IPS-18c (cell line): ENCODE measurements around the gene SLC38A11.

Source experiments
- H3K4me3 ChIP-seq: 2 replicates; pipeline ENCODE4 v1.7.0; 2013; ENCODE audit warnings: low read depth, mild to moderate bottlenecking, low read length, moderate library complexity; ENCODE audit not compliant: insufficient read depth
- H3K9me3 ChIP-seq: one replicate; pipeline ENCODE4 v1.6.1; 2013; ENCODE audit warnings: mild to moderate bottlenecking, low read length, moderate library complexity; ENCODE audit not compliant: control insufficient read depth, insufficient read depth

The SLC38A11 gene

GRCh38 chr2:164935118-164936101, 19.9 kb downstream of the SLC38A11 start:
- no peaks in the 10 kb centered on the region for H3K9me3 ChIP-seq
- H3K4me3 ChIP-seq: no peak overlapping the region

DNA sequence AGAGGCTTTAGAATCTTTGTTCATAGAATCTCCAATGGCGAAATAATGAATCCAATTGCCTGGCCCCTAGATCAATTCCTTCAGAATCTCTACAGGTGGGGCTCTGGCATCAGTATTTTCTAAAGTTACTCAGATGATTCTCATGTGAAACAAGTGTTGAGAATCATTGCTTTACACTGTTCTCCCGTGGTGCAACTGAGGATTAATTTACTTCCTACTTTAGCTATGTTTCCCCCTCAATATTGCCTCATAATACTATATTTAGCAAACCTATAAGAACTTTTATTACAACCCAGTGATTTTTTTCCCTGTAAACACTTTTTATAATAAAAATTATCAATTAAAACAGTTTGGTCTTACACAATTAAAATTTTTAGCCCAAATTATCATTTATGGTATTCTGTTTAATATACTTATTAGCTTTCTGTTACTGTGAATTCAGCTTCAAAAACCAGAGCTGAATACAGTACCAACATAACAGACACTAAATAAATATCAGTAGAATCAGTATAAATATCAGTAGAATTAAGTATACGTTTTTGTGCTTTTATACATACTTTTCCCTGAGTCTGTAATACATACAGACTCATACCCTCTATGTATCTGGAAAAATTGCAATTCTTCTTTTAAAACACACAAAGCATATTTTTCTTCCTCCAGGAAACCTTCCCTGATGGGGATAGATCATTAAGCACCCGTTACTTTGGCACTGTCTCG, 20.8 kb downstream of the SLC38A11 start:
- no peaks in the 10 kb centered on the region for H3K9me3 ChIP-seq
- H3K4me3 ChIP-seq: no peak overlapping the region

GRCh38 chr2:164933671-164934189, 21.6 kb downstream of the SLC38A11 start:
- Histone ChIP-seq H3K9me3 (no peaks in the 10 kb centered on the region), H3K4me3 (no peak overlapping the region)

DNA sequence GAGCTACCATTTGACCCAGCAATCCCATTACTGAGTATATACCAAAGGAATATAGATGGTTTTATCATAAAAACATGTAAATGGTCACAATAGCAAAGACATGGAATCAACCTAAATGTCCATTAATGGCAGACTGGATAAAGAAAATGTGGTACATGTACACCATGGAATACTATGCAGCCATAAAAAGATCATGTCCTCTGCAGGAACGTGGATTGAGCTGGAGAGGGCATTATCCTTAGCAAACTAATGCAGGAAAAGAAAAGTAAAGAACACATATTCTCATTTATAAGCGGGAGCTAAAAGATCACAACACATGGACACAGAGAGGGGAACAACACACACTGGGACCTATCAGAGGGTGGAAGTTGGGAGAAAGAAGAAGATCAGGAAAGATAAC, 22.9 kb downstream of the SLC38A11 start:
- no peak overlapping the region for H3K4me3 ChIP-seq
- H3K9me3 ChIP-seq: no peaks in the 10 kb centered on the region

- no peak overlapping the region for H3K4me3 ChIP-seq
- no peaks in the 10 kb centered on the region for H3K9me3 ChIP-seq
These were observed 27.1 kb downstream of the SLC38A11 start for GRCh38 chr2:164928101-164928673.

DNA sequence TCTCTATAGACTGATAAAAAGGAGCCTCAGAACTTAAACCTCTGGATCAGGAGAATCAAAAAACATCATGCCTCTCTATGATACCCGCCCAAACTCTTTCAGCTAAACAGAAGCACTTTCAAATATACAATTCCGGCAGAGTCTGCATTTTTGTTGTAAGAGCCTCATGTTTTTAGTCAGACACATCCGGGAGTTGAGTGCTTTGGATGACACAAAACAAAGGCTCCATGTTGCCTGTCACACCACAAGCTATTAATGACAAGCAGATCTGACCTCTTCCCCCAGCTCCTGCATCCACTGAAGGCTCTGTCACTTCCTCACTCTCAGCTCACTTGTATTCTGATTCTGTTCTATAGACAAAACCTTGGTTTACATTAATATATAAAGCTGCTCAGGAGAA, 33.2 kb downstream of the SLC38A11 start:
- H3K4me3 ChIP-seq: no peak overlapping the region

GRCh38 chr2:164920430-164920829, 34.9 kb downstream of the SLC38A11 start:
- no peak overlapping the region for H3K4me3 ChIP-seq

More for the DNA sequence above, 33.2 kb downstream of the SLC38A11 start:
- no peaks in the 10 kb centered on the region for H3K9me3 ChIP-seq

GRCh38 chr2:164917296-164917903, 37.9 kb downstream of the SLC38A11 start:
- H3K9me3 ChIP-seq: no peaks in the 10 kb centered on the region
- H3K4me3 ChIP-seq: no peak overlapping the region

More at GRCh38 chr2:164920430-164920829, 34.9 kb downstream of the SLC38A11 start:
- no peaks in the 10 kb centered on the region for H3K9me3 ChIP-seq

DNA sequence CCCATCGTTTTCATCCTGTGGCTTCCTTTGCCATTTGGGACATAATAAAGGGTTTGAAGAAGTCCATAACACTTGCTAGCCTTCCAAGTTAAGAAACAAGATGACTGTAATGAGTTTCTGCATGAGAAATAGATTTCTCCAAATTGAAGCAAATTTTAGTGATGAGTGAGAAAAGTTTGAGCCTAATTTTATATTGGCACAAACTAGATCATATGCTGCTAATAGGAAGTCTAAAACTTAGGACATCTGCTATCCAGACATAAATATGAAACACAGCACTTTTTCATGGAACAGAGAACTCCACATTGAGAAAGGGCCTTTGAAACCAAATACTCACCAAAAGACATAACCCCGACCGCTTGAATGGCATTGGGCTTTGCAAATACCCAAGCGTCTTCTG, 39.8 kb downstream of the SLC38A11 start:
- Histone ChIP-seq H3K9me3 (no peaks in the 10 kb centered on the region), H3K4me3 (no peak overlapping the region)

DNA sequence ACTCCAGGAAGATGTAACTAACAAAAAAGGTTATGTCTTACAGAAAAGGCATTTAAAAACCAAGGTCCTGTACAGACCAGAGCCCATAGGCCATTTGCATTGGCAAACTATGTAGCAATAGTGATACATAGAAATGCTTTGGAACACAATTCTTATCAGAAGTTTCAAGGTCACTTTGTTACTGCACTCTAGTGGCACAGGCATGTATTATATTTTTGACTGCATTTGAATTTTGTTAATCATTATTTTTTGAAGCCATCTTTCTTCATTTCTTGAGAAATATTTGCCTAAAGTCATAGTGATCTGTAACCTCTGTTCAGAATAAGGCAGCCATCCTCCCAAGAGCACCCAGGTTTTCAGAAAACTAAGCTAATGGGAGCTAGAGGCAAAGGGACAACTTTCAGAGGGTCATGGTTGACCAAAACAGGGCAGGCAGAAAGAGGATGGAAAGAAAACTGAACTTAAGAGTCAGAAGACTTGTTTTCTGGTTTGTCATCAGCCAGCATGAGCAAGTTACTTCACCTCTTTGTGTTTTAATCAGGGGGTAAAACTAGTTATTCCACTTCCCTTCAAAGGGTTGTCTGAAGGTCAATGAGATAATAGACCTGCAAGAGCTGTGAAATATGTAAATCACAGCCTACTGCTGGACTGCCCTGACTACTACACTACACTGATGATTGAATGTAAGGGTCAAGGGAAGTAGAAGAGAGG, 41.5 kb downstream of the SLC38A11 start:
- no peak overlapping the region for H3K4me3 ChIP-seq
- no peaks in the 10 kb centered on the region for H3K9me3 ChIP-seq

DNA sequence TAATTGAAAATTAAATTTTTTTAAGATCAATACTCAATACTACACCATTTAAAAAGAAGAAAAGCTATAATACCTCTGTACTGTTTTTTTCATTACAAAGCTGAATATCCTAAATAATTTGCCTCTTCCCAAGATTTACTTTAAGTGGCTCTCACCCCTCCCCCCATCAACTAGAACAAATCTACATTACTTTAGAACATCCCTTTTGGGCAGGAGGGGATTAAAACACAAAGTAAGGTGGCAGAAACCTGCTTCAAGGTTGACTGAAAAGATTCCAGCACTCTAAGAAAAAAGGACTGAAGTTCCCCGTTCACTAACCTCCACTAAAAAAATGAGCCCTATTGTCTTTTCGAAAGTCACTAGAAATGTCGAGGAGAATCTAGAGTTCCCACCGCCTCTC, 42.3 kb downstream of the SLC38A11 start:
- Histone ChIP-seq H3K9me3 (no peaks in the 10 kb centered on the region), H3K4me3 (no peak overlapping the region)

DNA sequence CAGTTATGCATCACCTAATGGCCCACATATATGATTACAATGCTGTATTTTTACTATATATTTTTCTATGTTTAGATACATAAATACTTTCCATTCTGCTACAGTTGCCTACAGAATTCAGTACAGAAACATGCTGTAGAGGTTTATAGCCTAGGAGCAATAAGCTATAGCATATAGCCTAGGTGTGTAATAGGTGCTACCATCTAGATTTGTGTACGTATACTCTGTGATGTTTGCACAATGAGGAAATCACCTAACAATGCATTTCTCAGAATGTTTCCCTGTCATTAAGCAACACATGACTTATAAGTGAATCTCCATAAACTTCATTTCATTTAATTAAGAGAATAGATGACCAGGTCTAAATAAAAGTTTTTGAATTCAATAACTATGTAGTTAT, 43.5 kb downstream of the SLC38A11 start:
- Histone ChIP-seq H3K4me3 (no peak overlapping the region), H3K9me3 (no peaks in the 10 kb centered on the region)

- Histone ChIP-seq H3K4me3 (no peak overlapping the region), H3K9me3 (no peaks in the 10 kb centered on the region)
These were observed 45.0 kb downstream of the SLC38A11 start for GRCh38 chr2:164910101-164910899.

DNA sequence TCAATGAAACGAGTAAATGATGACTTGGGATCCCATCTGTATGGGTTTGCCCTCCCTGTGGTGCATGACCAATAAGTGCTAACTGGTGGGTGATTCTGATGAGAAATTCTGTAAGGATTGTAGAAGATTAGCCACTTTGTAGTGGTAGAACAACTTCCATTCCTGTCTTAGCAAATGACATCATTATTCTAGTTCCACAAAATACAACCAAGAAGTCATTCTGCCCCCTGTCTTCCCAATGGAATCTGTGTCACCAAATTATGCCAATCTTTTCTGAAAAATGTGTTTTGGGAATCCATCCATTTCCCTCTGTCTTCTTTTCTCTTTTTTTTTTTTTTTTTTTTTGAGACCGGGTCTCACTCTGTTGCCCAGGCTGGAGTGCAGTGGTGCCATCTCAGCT, 48.4 kb downstream of the SLC38A11 start:
- no peak overlapping the region for H3K4me3 ChIP-seq
- no peaks in the 10 kb centered on the region for H3K9me3 ChIP-seq

- no peak overlapping the region for H3K4me3 ChIP-seq
- no peaks in the 10 kb centered on the region for H3K9me3 ChIP-seq
These were observed 50.0 kb downstream of the SLC38A11 start for GRCh38 chr2:164905307-164905706.

DNA sequence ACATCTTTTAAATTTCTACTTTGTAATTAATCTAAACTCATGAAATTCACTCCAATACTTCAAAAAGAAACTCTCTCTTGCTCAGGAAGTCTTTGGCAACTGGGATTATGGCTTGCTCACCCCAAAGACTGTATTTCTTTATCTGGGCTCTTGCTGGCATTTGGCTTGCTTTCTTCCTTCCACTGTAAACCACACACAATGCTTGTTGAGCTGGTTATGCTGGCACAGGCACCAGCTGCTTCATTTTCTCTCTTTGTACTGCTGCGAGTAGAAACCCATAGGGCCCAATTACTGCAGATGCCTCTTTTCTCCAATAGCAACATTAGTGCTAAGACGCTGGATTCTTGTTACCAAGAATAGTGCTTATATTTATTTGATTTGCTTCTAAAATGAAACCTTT, 51.4 kb downstream of the SLC38A11 start:
- H3K4me3 ChIP-seq: no peak overlapping the region

More for the DNA sequence above, 51.4 kb downstream of the SLC38A11 start:
- H3K9me3 ChIP-seq: no peaks in the 10 kb centered on the region
